ENCODE results near the gene CHST8.

DNA sequence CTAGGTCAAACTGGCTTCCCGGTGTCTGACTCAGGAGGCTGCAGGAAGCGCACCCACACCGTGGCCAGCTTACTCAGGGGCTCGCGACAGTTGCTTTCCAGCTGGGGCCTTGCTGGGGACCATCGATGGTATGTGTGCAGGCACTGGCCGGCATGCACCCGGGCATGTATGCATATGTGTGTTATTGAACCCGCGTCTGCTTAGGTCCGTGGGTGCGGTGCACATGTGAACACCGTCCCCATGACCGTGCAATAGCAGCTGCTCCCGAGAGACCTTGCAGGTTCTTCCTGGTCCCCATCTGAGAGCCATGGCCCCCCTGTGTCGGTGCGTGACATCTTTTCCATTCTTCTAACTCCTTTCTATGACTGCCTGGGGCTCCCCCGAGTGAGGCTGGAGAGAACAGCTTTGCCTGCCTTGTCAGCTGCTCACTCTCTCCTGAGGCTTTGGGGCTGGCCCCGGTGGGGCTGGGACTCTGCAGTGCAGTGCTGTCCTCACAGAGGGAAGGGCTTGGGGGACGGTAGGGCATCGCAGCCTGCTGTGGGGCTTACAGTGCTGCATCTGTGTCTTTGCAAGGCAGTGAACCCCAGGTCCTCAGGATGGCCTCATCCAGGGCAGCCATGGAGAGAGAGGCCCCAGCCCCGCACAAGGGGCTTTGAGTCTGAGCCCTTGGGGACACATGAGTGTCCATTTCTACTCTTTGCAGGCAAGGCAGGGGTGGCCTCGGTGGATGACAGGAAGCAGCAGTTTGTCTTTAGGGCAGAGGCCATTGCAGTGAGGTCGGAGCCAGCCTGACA lies 65.1 kb downstream of the CHST8 start:
- no peak for TF ChIP-seq CTCF (IDR thresholded peaks at IDR 0.05)
- no peak for TF ChIP-seq POLR2A (IDR thresholded peaks at IDR 0.05)
